PC-9 (cell line): ENCODE measurements around the gene ZNF215. TPM values are rescaled to one million over a fixed set of nuclear protein-coding genes. Genes with fewer than 3 reads are reported as not detected.

Experiments
- BruUV-seq: library from RNA; stranded (reverse); fragments of 400-500 nt; replicated peaks from 2 replicates; lab custom pipeline; 2021; lab: Mats Ljungman, UMichigan
- CTCF ChIA-PET: fragments of 300-600 bp; sonication (Branson Sonifier 250); formaldehyde crosslinking; loops from one replicate; lab custom pipeline; 2022; ENCODE audit warnings: antibody characterized with exemption; lab: Charles Lee
- POLR2A ChIA-PET: fragments of 300-600 bp; sonication (Branson Sonifier 250); formaldehyde crosslinking; loops from one replicate; lab custom pipeline; 2022; ENCODE audit warnings: antibody characterized with exemption; ENCODE audit not compliant: unreplicated experiment; lab: Charles Lee
- DNase-seq, 2 experiments: peaks; one replicate each; pipeline versions ENCODE4 v3.0.0 to v3.0.0-alpha.2; 2015 to 2022; ENCODE audit warnings: mixed read lengths in 1 of 2
- H2AFZ ChIP-seq: fragments of 200-600 bp; sonication (generic); 2 replicates; pipeline ENCODE4 v1.8.1; 2017; ENCODE audit warnings: antibody characterized with exemption
- H3F3A ChIP-seq: fragments of 200-600 bp; sonication (generic); 2 replicates; pipeline ENCODE4 v1.8.1; 2017; ENCODE audit warnings: antibody characterized with exemption, mild to moderate bottlenecking, low read depth; ENCODE audit not compliant: insufficient read depth
- H3K27ac ChIP-seq: fragments of 200-600 bp; sonication (generic); 2 replicates; pipeline ENCODE4 v1.6.1; 2016; ENCODE audit warnings: mixed run types
- H3K27me3 ChIP-seq: fragments of 200-600 bp; sonication (generic); 2 replicates; pipeline ENCODE4 v1.6.1; 2016; ENCODE audit warnings: low read depth, mixed run types; ENCODE audit not compliant: insufficient read depth
- H3K36me3 ChIP-seq: fragments of 200-600 bp; sonication (generic); 2 replicates; pipeline ENCODE4 v1.6.1; 2016; ENCODE audit warnings: low read depth, mixed run types
- H3K4me1 ChIP-seq: fragments of 200-600 bp; sonication (generic); replicated peaks from 2 replicates; pipeline ENCODE4 v1.6.1; 2016; ENCODE audit warnings: mixed run types; ENCODE audit not compliant: insufficient read depth
- H3K4me2 ChIP-seq: fragments of 200-600 bp; sonication (generic); 2 replicates; pipeline ENCODE4 v1.6.1; 2017; ENCODE audit warnings: mixed run types
- H3K4me3 ChIP-seq: fragments of 200-600 bp; sonication (generic); 2 replicates; pipeline ENCODE4 v1.6.1; 2016; ENCODE audit warnings: mixed run types
- H3K79me2 ChIP-seq: fragments of 200-600 bp; sonication (generic); 2 replicates; pipeline ENCODE4 v1.6.1; 2017; ENCODE audit warnings: low read depth, mixed run types
- H3K9me2 ChIP-seq: fragments of 200-600 bp; sonication (generic); 2 replicates; pipeline ENCODE4 v1.8.1; 2017; ENCODE audit warnings: mild to moderate bottlenecking; ENCODE audit not compliant: insufficient read depth
- H3K9me3 ChIP-seq: fragments of 200-600 bp; sonication (generic); 2 replicates; pipeline ENCODE4 v1.8.1; 2016; ENCODE audit warnings: low read depth; ENCODE audit not compliant: insufficient read depth
- H4K20me1 ChIP-seq: fragments of 200-600 bp; sonication (generic); 2 replicates; pipeline ENCODE4 v1.8.1; 2017; ENCODE audit not compliant: insufficient read depth
- EZH2 ChIP-seq: fragments of 200-600 bp; sonication (generic); IDR thresholded peaks from 2 replicates; pipeline ENCODE4 v1.8.0; 2017; ENCODE audit warnings: antibody characterized with exemption, low read depth
- intact Hi-C: fragments of 100-400 bp; cut with micrococcal nuclease; formaldehyde crosslinking; loops from one replicate; pipeline ENCODE4 v1.10.0; 2022; ENCODE audit not compliant: unreplicated experiment
- total RNA-seq: library from RNA; stranded (reverse); gene quantifications from 2 replicates; pipeline ENCODE4 v1.2.3, GENCODE V29; 2021
- TF ChIP-seq, protein P1 (sequence below): fragments of 200-600 bp; sonication (generic); conservative IDR thresholded peaks from 2 replicates; pipeline ENCODE4 v1.6.1; 2017; ENCODE audit warnings: mixed run types, antibody characterized with exemption, mild to moderate bottlenecking, moderate library complexity

Gene ZNF215
- total RNA-seq, 1 experiment from 2014 or later = 2.0 TPM

GRCh38 chr11:6988506-6988905 is 62.3 kb downstream of the ZNF215 start:
- H3K4me1 ChIP-seq = no peaks in the 10 kb centered on the region
- no peaks in the 10 kb centered on the region for H3K9me2 ChIP-seq
- no peaks in the 10 kb centered on the region for H3K36me3 ChIP-seq
- H3K4me2 ChIP-seq = no peak overlapping the region
- no TSS peak for BruUV-seq
- CTCF ChIA-PET = no interaction called here
- no peak for TF ChIP-seq EZH2
- TF ChIP-seq, protein P1, sequence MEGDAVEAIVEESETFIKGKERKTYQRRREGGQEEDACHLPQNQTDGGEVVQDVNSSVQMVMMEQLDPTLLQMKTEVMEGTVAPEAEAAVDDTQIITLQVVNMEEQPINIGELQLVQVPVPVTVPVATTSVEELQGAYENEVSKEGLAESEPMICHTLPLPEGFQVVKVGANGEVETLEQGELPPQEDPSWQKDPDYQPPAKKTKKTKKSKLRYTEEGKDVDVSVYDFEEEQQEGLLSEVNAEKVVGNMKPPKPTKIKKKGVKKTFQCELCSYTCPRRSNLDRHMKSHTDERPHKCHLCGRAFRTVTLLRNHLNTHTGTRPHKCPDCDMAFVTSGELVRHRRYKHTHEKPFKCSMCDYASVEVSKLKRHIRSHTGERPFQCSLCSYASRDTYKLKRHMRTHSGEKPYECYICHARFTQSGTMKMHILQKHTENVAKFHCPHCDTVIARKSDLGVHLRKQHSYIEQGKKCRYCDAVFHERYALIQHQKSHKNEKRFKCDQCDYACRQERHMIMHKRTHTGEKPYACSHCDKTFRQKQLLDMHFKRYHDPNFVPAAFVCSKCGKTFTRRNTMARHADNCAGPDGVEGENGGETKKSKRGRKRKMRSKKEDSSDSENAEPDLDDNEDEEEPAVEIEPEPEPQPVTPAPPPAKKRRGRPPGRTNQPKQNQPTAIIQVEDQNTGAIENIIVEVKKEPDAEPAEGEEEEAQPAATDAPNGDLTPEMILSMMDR = no peak
- intact Hi-C loops = no loop called here
- no peaks in the 10 kb centered on the region for H3K79me2 ChIP-seq
- H4K20me1 ChIP-seq = no peaks in the 10 kb centered on the region
- no peak overlapping the region for H2AFZ ChIP-seq
- H3K27me3 ChIP-seq = no peaks in the 10 kb centered on the region
- H3F3A ChIP-seq = no peaks in the 10 kb centered on the region
- no peaks in the 10 kb centered on the region for H3K9me3 ChIP-seq
- POLR2A ChIA-PET = no interaction called here
- no peak overlapping the region for H3K27ac ChIP-seq
- no peak overlapping the region for H3K4me3 ChIP-seq
- DNase-seq = no peak

- Histone ChIP-seq H3K79me2 (no peaks in the 10 kb centered on the region), H3K9me2 (no peaks in the 10 kb centered on the region), H3K9me3 (no peaks in the 10 kb centered on the region), H3F3A (no peaks in the 10 kb centered on the region), H3K4me1 (no peaks in the 10 kb centered on the region), H4K20me1 (no peaks in the 10 kb centered on the region), H3K4me3 (no peak overlapping the region), H3K4me2 (no peak overlapping the region), H3K36me3 (no peaks in the 10 kb centered on the region), H3K27me3 (no peaks in the 10 kb centered on the region), H2AFZ (no peak overlapping the region), H3K27ac (no peak overlapping the region)
- CTCF ChIA-PET = no interaction called here
- intact Hi-C loops = no loop called here
- POLR2A ChIA-PET = no interaction called here
- BruUV-seq = no TSS peak
- TF ChIP-seq EZH2 = no peak
- TF ChIP-seq, protein P1 = no peak
- no peak for DNase-seq
Measured at GRCh38 chr11:6991227-6991626, 65.0 kb downstream of the ZNF215 start.

- Histone ChIP-seq H4K20me1 (no peaks in the 10 kb centered on the region), H3K79me2 (no peaks in the 10 kb centered on the region), H3K4me2 (no peak overlapping the region), H3K4me1 (no peaks in the 10 kb centered on the region), H3K27ac (no peak overlapping the region), H2AFZ (no peak overlapping the region), H3F3A (no peaks in the 10 kb centered on the region), H3K9me3 (no peaks in the 10 kb centered on the region), H3K9me2 (no peaks in the 10 kb centered on the region), H3K4me3 (no peak overlapping the region), H3K36me3 (no peaks in the 10 kb centered on the region), H3K27me3 (no peaks in the 10 kb centered on the region)
- no peak for DNase-seq
- CTCF ChIA-PET = no interaction called here
- no TSS peak for BruUV-seq
- no peak for TF ChIP-seq EZH2
- TF ChIP-seq, protein P1 = no peak
- POLR2A ChIA-PET = no interaction called here
- intact Hi-C loops = no loop called here
Measured at GRCh38 chr11:6992026-6992425, 65.8 kb downstream of the ZNF215 start.
